ENCODE measurements around the gene CEP126. TPM values are rescaled to one million over a fixed set of nuclear protein-coding genes. Genes with fewer than 3 reads are reported as not detected.
A peak's percentile ranks its signal among the peaks of the same experiment; 100 is the strongest.

CEP126 gene
- total RNA-seq, 2 donors from 2014 or later, result 2.7 to 3.7 TPM

GRCh38 chr11:101880222-101880621, 34.6 kb upstream of the CEP126 start:
- Histone ChIP-seq H3K27me3 (no peaks in the 10 kb centered on the region), H3K27ac (no peak overlapping the region), H3K4me1 (no peaks in the 10 kb centered on the region), H3K36me3 (no peaks in the 10 kb centered on the region), H3K9me3 (no peaks in the 10 kb centered on the region), H3K4me3 (no peak overlapping the region)
- DNase-seq (ENCODE audit: low spot score), result no peak
- no peak for TF ChIP-seq CTCF (IDR thresholded peaks at IDR 0.05)

- no peaks in the 10 kb centered on the region for H3K36me3 ChIP-seq
- no peaks in the 10 kb centered on the region for H3K4me1 ChIP-seq
- H3K27me3 ChIP-seq, result no peaks in the 10 kb centered on the region
- H3K27ac ChIP-seq, result no peak overlapping the region
- no peak for TF ChIP-seq CTCF (IDR thresholded peaks at IDR 0.05)
- no peak overlapping the region for H3K4me3 ChIP-seq
- DNase-seq (ENCODE audit: low spot score), result no peak
- no peaks in the 10 kb centered on the region for H3K9me3 ChIP-seq
Measured at GRCh38 chr11:101881586-101881985, 33.2 kb upstream of the CEP126 start.

GRCh38 chr11:101885631-101886030, 29.2 kb upstream of the CEP126 start:
- Histone ChIP-seq H3K9me3 (no peaks in the 10 kb centered on the region), H3K4me1 (no peaks in the 10 kb centered on the region), H3K27me3 (no peaks in the 10 kb centered on the region), H3K36me3 (no peaks in the 10 kb centered on the region), H3K27ac (no peak overlapping the region), H3K4me3 (no peak overlapping the region)
- DNase-seq (ENCODE audit: low spot score), result no peak
- no peak for TF ChIP-seq CTCF (IDR thresholded peaks at IDR 0.05)

- TF ChIP-seq CTCF (IDR thresholded peaks at IDR 0.05), result no peak
Measured at GRCh38 chr11:101889767-101890166, 25.0 kb upstream of the CEP126 start.

GRCh38 chr11:101894505-101894904, 20.3 kb upstream of the CEP126 start:
- Histone ChIP-seq H3K27me3 (no peaks in the 10 kb centered on the region), H3K9me3 (no peaks in the 10 kb centered on the region), H3K36me3 (no peaks in the 10 kb centered on the region), H3K4me3 (no peak overlapping the region), H3K27ac (no peak overlapping the region), H3K4me1 (no peaks in the 10 kb centered on the region)
- TF ChIP-seq CTCF (IDR thresholded peaks at IDR 0.05), result no peak
- no peak for DNase-seq (ENCODE audit: low spot score)

More at GRCh38 chr11:101889767-101890166, 25.0 kb upstream of the CEP126 start:
- H3K4me3 ChIP-seq, result no peak overlapping the region
- no peaks in the 10 kb centered on the region for H3K27me3 ChIP-seq
- H3K27ac ChIP-seq, result no peak overlapping the region
- no peaks in the 10 kb centered on the region for H3K4me1 ChIP-seq
- no peak for DNase-seq (ENCODE audit: low spot score)
- no peaks in the 10 kb centered on the region for H3K36me3 ChIP-seq
- no peaks in the 10 kb centered on the region for H3K9me3 ChIP-seq

- Histone ChIP-seq H3K36me3 (no peaks in the 10 kb centered on the region), H3K9me3 (no peaks in the 10 kb centered on the region), H3K4me3 (no peak overlapping the region), H3K4me1 (no peaks in the 10 kb centered on the region), H3K27ac (peak overlapping the region in 1 of 2 donors; percentile 6), H3K27me3 (no peaks in the 10 kb centered on the region)
- DNase-seq (ENCODE audit: low spot score), result no peak
- no peak for TF ChIP-seq CTCF (IDR thresholded peaks at IDR 0.05)
Measured at GRCh38 chr11:101907815-101908214, 7.0 kb upstream of the CEP126 start.
